GM12892 (cell line): ENCODE results near the gene CD209.

Experiments
- POLR2A ChIP-seq: IDR thresholded peaks from 2 replicates; pipeline ENCODE4 v1.6.1; 2011; ENCODE audit warnings: low read depth, low read length, control low read depth
- POLR2AphosphoS5 ChIP-seq: IDR thresholded peaks from 2 replicates; pipeline ENCODE4 v1.6.1; 2011; ENCODE audit warnings: low read depth, low read length, control low read depth

- TF ChIP-seq POLR2A (no peak), POLR2AphosphoS5 (no peak)
These were observed 14.0 kb downstream of the CD209 start for GRCh38 chr19:7733376-7733775.
